GM12892 (cell line): Measurements from ENCODE around the gene C3orf85.

Experiments used
- POLR2A ChIP-seq: IDR thresholded peaks from 2 replicates; pipeline ENCODE4 v1.6.1; 2011; ENCODE audit warnings: low read depth, low read length, control low read depth
- POLR2AphosphoS5 ChIP-seq: IDR thresholded peaks from 2 replicates; pipeline ENCODE4 v1.6.1; 2011; ENCODE audit warnings: low read depth, low read length, control low read depth

GRCh38 chr3:109122690-109123089 is 13.8 kb upstream of the C3orf85 start:
- TF ChIP-seq POLR2AphosphoS5 (no peak), POLR2A (no peak)
